A549 treated with GW870086 at 1 μM for 4 hours (cell line): ENCODE measurements around the gene MCRS1. TPM values are rescaled to one million over a fixed set of nuclear protein-coding genes. Genes with fewer than 3 reads are reported as not detected.

ENCODE experiments used
- total RNA-seq: library from RNA; stranded (reverse); fragments of 200-300 nt; extraction: Qiagen RNA extraction; gene quantifications from 5 replicates; pipeline ENCODE4 v1.2.3, GENCODE V29; 2022; ENCODE audit warnings: low read depth

MCRS1 gene, protein sequence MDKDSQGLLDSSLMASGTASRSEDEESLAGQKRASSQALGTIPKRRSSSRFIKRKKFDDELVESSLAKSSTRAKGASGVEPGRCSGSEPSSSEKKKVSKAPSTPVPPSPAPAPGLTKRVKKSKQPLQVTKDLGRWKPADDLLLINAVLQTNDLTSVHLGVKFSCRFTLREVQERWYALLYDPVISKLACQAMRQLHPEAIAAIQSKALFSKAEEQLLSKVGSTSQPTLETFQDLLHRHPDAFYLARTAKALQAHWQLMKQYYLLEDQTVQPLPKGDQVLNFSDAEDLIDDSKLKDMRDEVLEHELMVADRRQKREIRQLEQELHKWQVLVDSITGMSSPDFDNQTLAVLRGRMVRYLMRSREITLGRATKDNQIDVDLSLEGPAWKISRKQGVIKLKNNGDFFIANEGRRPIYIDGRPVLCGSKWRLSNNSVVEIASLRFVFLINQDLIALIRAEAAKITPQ
- total RNA-seq = 58.2 to 66.0 TPM (median 64.9 TPM) in 5 replicates

DNA sequence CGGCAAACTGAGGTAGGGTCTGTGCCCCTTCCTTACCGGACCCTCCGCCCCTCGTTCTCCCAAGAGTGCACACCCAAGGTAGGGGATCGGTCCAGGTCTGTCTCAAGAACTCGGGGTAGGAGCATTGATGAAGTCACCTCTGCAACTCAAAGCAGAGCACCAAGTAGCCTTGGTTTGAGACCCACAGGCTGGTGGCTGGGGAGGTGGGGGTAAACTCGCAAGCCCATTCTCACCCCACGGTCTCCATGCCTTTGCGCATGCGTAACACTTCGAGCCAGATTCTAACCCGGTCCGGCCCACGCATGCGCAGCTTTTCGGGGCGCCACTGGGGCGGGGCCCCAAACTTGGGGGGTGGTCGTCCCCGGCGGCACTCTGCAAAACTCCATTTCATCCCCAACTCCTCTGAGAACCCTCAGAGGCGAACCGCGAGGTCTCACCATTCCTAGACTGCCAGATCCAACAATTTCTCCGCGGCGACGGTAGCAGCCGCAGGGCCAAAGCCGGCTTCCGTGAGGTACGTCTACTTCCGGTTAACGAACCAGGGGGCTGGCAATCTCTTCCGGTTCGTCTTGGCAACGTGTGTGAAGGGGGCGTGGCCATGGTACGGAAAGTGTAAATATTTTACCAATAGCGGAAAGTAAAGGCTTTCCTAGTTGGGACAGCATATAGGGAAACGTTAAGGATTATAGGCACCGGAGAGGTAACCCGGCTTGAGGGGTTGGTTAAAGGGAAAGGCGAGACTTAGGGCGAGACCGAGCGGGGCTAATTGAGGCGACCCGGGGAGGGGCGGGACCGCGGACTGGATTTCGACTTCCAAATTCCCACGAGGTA, at the start of gene MCRS1:
Gene MCRS1, minus strand, starts transcription at position 532 of the 831 bp plus-strand sequence. CDS start 1,411 bp downstream, outside the sequence.

GRCh38 chr12:49605539-49605938, 37.6 kb upstream of the MCRS1 start, which contains the start of gene FAM186B:
Gene FAM186B, minus strand, starts transcription at chr12:49605639. Its CDS starts 162 bp downstream, at chr12:49605477.

GRCh38 chr12:49538510-49539403, 29.2 kb downstream of the MCRS1 start, which contains the start of gene KCNH3:
Gene KCNH3, plus strand, starts transcription at chr12:49539030. Its CDS starts 387 bp downstream, at chr12:49539417.

Other genes with a start within 250 kb of the MCRS1 start
- 79.5 to 98.3 TPM (median 86.0 TPM) in 5 replicates for gene TROAP, start 244.9 kb downstream of the MCRS1 start, total RNA-seq
- 4.9 to 6.2 TPM (median 5.7 TPM) in 5 replicates for gene C1QL4, start 231.0 kb downstream of the MCRS1 start, total RNA-seq
- gene DNAJC22, start 221.3 kb downstream of the MCRS1 start, total RNA-seq = 18.4 to 21.5 TPM (median 20.7 TPM) in 5 replicates
- 24.8 to 33.6 TPM (median 33.1 TPM) in 5 replicates for gene SPATS2, start 200.7 kb downstream of the MCRS1 start, total RNA-seq
- 1.2 to 3.2 TPM (median 2.8 TPM) in 5 replicates for gene KCNH3, start 29.1 kb downstream of the MCRS1 start, total RNA-seq
- 0.08 to 0.16 TPM (median 0.13 TPM) in 4 of 5 replicates, not detected in the other for gene FAM186B, start 37.5 kb upstream of the MCRS1 start, total RNA-seq
- gene PRPF40B, start 55.4 kb upstream of the MCRS1 start, total RNA-seq = 5.2 to 7.9 TPM (median 6.3 TPM) in 5 replicates
- 1.3 to 2.1 TPM (median 1.8 TPM) in 5 replicates for gene FMNL3, start 139.3 kb upstream of the MCRS1 start, total RNA-seq
- 390 to 492 TPM (median 490 TPM) in 5 replicates for gene TMBIM6, start 173.4 kb upstream of the MCRS1 start, total RNA-seq